GM12875 (cell line): ENCODE data around the gene MMEL1.

Source experiments
- H3K4me3 ChIP-seq: one replicate; pipeline ENCODE4 v1.5.1; 2011; ENCODE audit warnings: low read depth, low read length, control low read depth
- TF ChIP-seq, protein P1 (sequence below): IDR thresholded peaks from 2 replicates; pipeline ENCODE4 v1.5.1; 2011; ENCODE audit warnings: low read depth, mild to moderate bottlenecking, control low read depth, inconsistent platforms, low read length, moderate library complexity, borderline replicate concordance; ENCODE audit not compliant: insufficient read depth

The MMEL1 gene

DNA sequence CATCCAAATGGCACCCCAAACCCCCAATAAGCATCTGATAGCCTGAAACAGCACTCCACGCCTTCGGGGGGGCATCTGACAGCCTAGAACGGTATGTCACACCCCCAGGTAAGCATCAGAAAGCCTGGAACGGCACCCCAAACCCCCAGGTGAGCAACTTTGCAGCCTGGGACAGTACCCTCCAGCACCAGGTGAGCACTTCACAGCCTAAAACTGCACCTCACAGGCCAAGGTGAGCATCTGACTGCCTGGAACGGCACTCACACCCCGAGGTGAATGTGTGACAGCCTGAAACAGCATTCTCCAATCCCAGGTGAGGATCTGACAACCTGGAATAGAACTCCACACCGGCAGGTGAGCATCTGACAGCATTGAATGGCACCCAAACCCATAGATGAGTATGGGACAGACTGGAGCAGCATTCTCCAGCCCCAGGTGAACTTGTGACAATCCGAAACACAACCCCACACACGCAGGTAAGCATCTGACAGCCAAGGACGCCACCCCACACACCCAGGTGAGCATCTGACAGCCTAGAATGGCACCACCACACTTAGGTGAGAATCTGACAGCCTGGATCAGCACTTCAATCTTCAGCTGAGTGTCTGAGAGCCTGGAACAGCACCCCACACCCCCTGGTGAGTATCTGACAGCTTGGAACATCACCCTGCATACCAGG lies 18.3 kb upstream of the MMEL1 start:
- TF ChIP-seq, protein P1, sequence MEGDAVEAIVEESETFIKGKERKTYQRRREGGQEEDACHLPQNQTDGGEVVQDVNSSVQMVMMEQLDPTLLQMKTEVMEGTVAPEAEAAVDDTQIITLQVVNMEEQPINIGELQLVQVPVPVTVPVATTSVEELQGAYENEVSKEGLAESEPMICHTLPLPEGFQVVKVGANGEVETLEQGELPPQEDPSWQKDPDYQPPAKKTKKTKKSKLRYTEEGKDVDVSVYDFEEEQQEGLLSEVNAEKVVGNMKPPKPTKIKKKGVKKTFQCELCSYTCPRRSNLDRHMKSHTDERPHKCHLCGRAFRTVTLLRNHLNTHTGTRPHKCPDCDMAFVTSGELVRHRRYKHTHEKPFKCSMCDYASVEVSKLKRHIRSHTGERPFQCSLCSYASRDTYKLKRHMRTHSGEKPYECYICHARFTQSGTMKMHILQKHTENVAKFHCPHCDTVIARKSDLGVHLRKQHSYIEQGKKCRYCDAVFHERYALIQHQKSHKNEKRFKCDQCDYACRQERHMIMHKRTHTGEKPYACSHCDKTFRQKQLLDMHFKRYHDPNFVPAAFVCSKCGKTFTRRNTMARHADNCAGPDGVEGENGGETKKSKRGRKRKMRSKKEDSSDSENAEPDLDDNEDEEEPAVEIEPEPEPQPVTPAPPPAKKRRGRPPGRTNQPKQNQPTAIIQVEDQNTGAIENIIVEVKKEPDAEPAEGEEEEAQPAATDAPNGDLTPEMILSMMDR = no peak
- H3K4me3 ChIP-seq = no peak overlapping the region

DNA sequence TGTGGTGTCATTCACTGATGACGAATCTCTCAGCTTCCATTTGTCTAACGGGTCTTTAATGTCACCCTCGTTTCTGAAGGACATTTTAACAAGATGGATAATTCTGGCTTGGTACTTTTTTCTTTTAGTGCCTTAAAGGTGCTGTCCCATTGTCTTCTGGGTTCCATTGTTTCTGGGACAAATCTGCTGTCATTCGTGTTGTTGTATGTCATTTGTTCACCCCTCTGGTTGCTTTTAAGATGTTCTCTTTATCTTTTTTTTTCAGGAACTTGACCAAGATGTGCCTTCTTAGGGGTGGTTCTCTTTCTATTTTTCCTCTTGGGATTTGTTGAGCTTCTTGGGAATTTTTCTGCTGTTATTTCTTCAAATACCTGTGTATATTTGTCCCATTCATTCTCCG lies 14.0 kb upstream of the MMEL1 start:
- H3K4me3 ChIP-seq = no peak overlapping the region
- TF ChIP-seq, protein P1 = no peak

DNA sequence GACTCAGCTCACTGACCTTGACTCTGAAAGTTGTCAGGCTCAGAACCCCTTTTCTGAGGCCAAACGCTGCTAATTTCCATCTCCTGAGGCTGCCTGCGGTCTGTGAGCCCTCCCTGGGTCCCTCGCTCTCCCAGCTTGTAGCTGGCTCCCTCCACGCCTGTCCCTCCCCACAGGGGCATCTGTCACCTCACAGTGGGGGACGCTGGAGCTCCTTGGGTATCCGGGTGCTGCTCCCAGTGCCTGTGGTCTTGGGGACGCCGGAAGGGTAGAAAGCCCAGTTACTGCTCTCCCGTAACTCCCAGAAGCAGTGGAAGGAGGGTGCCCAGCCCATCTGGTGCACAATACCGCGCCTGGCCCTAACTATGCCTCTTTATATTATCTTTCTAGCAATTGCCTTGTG lies 13.0 kb upstream of the MMEL1 start:
- TF ChIP-seq, protein P1 = no peak
- no peak overlapping the region for H3K4me3 ChIP-seq

DNA sequence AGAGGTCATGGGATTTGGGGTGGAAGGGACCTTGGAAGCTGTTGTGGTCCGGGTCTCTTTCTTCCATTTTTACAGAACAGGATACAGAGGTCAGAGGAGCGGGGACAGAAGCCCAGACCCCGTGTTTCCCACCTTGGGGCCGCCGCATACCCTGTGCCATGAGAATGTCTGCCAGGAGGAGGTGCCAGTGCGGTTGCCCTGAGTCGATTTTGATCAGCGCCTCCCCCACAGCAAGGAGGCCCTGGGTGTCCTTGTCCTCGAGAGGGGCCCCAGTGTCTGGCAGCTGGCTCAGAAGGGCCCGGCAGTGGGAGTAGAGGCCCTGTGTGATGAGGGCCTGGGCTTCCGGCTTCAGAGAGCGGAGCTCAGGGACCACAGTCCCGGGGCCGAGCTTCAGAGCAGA lies 12.3 kb upstream of the MMEL1 start:
- TF ChIP-seq, protein P1 = no peak
- no peak overlapping the region for H3K4me3 ChIP-seq

DNA sequence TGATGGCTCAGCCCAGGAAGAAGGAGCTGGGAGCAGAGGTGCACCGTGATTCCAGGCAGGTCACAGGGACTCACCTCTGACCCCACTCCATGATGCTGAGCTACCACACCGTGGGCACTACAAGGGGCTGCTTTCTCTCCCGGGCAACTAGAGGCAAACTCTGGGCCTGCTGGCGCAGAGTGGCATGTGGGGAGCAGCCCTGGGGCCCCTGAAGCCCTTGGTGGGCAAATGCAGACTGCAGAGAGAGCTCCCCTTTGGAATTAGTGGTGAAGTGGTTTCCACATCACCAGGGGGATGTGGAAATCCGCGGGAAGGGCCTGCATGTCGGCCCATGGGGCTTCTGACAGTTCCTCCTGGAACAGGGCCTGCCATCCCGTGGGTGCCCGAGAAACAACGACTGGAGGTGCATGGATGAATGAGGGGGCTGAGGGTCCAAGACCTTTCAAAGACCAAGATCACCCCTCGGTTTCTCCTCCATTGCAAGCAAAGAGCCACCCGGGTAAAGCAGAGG lies 11.8 kb upstream of the MMEL1 start:
- TF ChIP-seq, protein P1 = no peak
- no peak overlapping the region for H3K4me3 ChIP-seq

DNA sequence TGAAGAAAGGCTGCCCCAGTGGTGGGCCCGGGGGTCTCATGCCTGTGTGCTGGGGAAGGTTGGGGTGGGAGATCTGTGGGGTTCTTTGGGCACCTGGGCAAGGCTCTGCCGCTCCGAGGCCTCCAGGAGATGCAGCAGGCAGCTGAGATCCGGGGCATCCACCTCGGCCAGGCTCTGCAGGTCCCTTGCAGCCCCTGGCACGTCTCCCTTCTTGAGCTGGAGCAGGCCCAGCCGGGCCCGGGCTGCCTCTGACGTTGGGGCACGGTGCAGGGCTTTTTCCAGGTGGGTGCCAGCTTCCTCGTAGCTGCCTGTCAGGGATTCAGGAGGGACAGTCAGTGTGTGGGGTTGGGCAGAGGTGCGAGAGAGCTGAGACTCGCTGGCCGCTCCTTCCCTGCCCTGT lies 11.4 kb upstream of the MMEL1 start:
- TF ChIP-seq, protein P1 = no peak
- no peak overlapping the region for H3K4me3 ChIP-seq

DNA sequence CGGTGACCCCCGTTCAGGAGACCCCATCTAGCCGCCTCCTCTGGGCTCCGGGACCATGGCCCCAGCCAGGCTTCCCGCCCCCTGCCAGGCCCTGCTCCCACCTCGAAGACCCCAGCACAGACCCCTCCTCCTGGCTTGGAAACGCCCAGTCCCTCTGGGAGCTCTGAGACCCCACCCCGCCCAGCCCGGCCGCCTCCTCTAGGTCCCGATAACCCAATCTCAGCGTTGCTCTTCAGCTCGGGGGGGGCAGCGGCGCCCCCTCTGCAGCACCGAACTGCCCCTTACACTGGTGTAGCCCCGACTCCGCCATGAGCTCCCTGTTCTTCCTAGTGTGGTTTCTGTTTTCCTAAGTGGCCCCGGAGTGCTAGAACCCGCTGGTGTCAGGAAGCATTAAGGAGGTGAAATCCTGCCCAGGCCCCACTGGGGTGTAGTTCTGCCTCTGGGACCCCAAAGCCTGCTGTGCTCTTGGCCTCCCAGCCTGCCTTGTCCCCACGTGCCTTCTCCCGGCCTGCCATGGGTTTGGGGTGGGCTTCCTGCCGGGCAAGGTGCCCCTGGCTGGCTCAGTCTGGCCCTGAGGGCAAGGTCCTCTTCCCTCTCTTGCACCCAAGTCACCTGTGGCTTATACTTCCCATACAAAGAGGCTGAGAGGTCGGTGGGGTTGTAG lies 10.7 kb upstream of the MMEL1 start:
- H3K4me3 ChIP-seq = peak overlapping the region; percentile 10
- TF ChIP-seq, protein P1 = no peak
